ENCODE measurements around the gene CCDC15. TPM values are rescaled to one million over a fixed set of nuclear protein-coding genes. Genes with fewer than 3 reads are reported as not detected.

Gene CCDC15
- total RNA-seq, 3 donors from 2014 or later, result 0.73 to 1.8 (median 1.6) TPM

- Histone ChIP-seq H3K36me3 (ENCODE audit: low read depth) (no peaks in the 10 kb centered on the region), H3K9me3 (no peaks in the 10 kb centered on the region), H3K4me1 (ENCODE audit: low read depth) (no peaks in the 10 kb centered on the region), H3K4me3 (no peak overlapping the region)
- no peak for DNase-seq
- no peak for TF ChIP-seq CTCF (IDR thresholded peaks at IDR 0.05)
- intact Hi-C loops (cut with DNase I, micrococcal nuclease), result no loop called here
- ATAC-seq, result no peak
Measured at GRCh38 chr11:124928942-124929665, 24.9 kb upstream of the CCDC15 start.

- no peaks in the 10 kb centered on the region for H3K36me3 ChIP-seq (ENCODE audit: low read depth)
- intact Hi-C loops (cut with DNase I, micrococcal nuclease), result no loop called here
- no peak for ATAC-seq
- H3K9me3 ChIP-seq, result no peaks in the 10 kb centered on the region
- no peak overlapping the region for H3K4me3 ChIP-seq
- no peak for DNase-seq
- H3K4me1 ChIP-seq (ENCODE audit: low read depth), result no peaks in the 10 kb centered on the region
- TF ChIP-seq CTCF (IDR thresholded peaks at IDR 0.05), result no peak
Measured at GRCh38 chr11:124930799-124931198, 23.2 kb upstream of the CCDC15 start.

GRCh38 chr11:124934862-124935547, 19.0 kb upstream of the CCDC15 start:
- ATAC-seq (no peak), DNase-seq (no peak)
- intact Hi-C loops (cut with DNase I, micrococcal nuclease), result no loop called here
- no peak overlapping the region for H3K4me3 ChIP-seq
- no peaks in the 10 kb centered on the region for H3K4me1 ChIP-seq (ENCODE audit: low read depth)
- TF ChIP-seq CTCF (IDR thresholded peaks at IDR 0.05), result no peak
- H3K36me3 ChIP-seq (ENCODE audit: low read depth), result no peaks in the 10 kb centered on the region
- H3K9me3 ChIP-seq, result no peaks in the 10 kb centered on the region

GRCh38 chr11:124935548-124936514, 18.2 kb upstream of the CCDC15 start, which contains the start of gene HEPACAM:
HEPACAM (minus strand) TSS chr11:124936047; CDS start chr11:124936006, 41 bp downstream.
- no peak within 1 kb of the TSS for H3K4me3 ChIP-seq
- ATAC-seq, result no peak
- TF ChIP-seq CTCF (IDR thresholded peaks at IDR 0.05), result no peak
- H3K4me1 ChIP-seq (ENCODE audit: low read depth), result no peaks in the 10 kb centered on the region
- no peaks in the 10 kb centered on the region for H3K9me3 ChIP-seq
- DNase-seq, result no peak
- no peaks in the 10 kb centered on the region for H3K36me3 ChIP-seq (ENCODE audit: low read depth)
- intact Hi-C loops (cut with DNase I, micrococcal nuclease), result no loop called here

- ATAC-seq (no peak), DNase-seq (no peak)
- no peak for TF ChIP-seq CTCF (IDR thresholded peaks at IDR 0.05)
- Histone ChIP-seq H3K36me3 (ENCODE audit: low read depth) (no peaks in the 10 kb centered on the region), H3K9me3 (no peaks in the 10 kb centered on the region), H3K4me1 (ENCODE audit: low read depth) (no peaks in the 10 kb centered on the region), H3K4me3 (no peak overlapping the region)
- intact Hi-C loops (cut with DNase I, micrococcal nuclease), result no loop called here
Measured at GRCh38 chr11:124937336-124937935, 16.6 kb upstream of the CCDC15 start.
